ENCODE data around the gene PCDHA1.

The PCDHA1 gene

DNA sequence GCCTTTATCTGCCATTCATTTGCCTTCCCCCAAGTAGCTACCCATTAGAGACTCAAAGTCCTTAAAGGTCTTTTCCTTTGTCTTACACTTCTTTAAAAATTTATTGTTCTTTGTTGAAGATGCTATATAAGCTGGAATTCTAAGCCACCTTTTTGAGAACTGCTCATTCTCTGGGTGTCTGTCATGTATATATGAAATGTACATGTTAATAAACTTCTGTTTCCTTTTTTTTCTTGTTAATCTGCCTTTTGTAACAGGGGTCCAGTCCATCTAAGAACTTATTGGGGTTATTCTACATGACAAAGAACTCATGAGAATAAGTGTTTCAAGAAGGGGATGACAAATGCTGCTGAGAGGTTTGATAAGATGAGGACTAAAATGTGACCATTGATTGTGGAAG lies 221.9 kb downstream of the PCDHA1 start:
- H4K20me1 ChIP-seq (ENCODE audit: insufficient read depth, low read length, poor library complexity, severe bottlenecking), result no peaks in the 10 kb centered on the region
- TF ChIP-seq CTCF (conservative IDR thresholded peaks at IDR 0.05; ENCODE audit: low read length), result no peak
- TF ChIP-seq EZH2phosphoT487 (IDR thresholded peaks at IDR 0.05; ENCODE audit: borderline replicate concordance), result no peak

GRCh38 chr5:141010047-141010793 lies 224.3 kb downstream of the PCDHA1 start:
- no peak overlapping the region for H3K4me3 ChIP-seq (ENCODE audit: low read length, poor library complexity, severe bottlenecking)
- H3F3A ChIP-seq (ENCODE audit: low read depth), result no peaks in the 10 kb centered on the region
- H2AFZ ChIP-seq (ENCODE audit: low read length), result no peak overlapping the region
- H3K36me3 ChIP-seq (ENCODE audit: insufficient read depth, low read length), result no peaks in the 10 kb centered on the region
- H3K27me3 ChIP-seq (ENCODE audit: insufficient read depth, low read length, poor library complexity, severe bottlenecking), result no peaks in the 10 kb centered on the region
- no peaks in the 10 kb centered on the region for H3K9me3 ChIP-seq (ENCODE audit: insufficient read depth, low read depth, low read length)
- H4K20me1 ChIP-seq (ENCODE audit: insufficient read depth, low read length, poor library complexity, severe bottlenecking), result no peaks in the 10 kb centered on the region
- H3K79me2 ChIP-seq (ENCODE audit: insufficient read depth, low read length), result no peaks in the 10 kb centered on the region
- no peak for TF ChIP-seq CTCF (conservative IDR thresholded peaks at IDR 0.05; ENCODE audit: low read length)
- TF ChIP-seq EZH2phosphoT487 (IDR thresholded peaks at IDR 0.05; ENCODE audit: borderline replicate concordance), result no peak
- no peaks in the 10 kb centered on the region for H3K9me2 ChIP-seq (replicated peaks; ENCODE audit: low read depth, low read length)
- no peaks in the 10 kb centered on the region for H3K4me1 ChIP-seq (ENCODE audit: insufficient read depth, low read length, poor library complexity, severe bottlenecking)
- H3K9ac ChIP-seq (ENCODE audit: low read depth, low read length, poor library complexity, severe bottlenecking), result no peak overlapping the region
- H3K4me2 ChIP-seq (ENCODE audit: low read depth, low read length, poor library complexity, severe bottlenecking), result no peak overlapping the region

More for the DNA sequence above, 221.9 kb downstream of the PCDHA1 start:
- no peaks in the 10 kb centered on the region for H3K9me3 ChIP-seq (ENCODE audit: insufficient read depth, low read depth, low read length)
- H3K4me3 ChIP-seq (ENCODE audit: low read length, poor library complexity, severe bottlenecking), result no peak overlapping the region
- H3K9me2 ChIP-seq (replicated peaks; ENCODE audit: low read depth, low read length), result no peaks in the 10 kb centered on the region
- no peaks in the 10 kb centered on the region for H3K79me2 ChIP-seq (ENCODE audit: insufficient read depth, low read length)
- H3K9ac ChIP-seq (ENCODE audit: low read depth, low read length, poor library complexity, severe bottlenecking), result no peak overlapping the region
- H3K4me2 ChIP-seq (ENCODE audit: low read depth, low read length, poor library complexity, severe bottlenecking), result no peak overlapping the region
- H3K36me3 ChIP-seq (ENCODE audit: insufficient read depth, low read length), result no peaks in the 10 kb centered on the region
- H3K4me1 ChIP-seq (ENCODE audit: insufficient read depth, low read length, poor library complexity, severe bottlenecking), result no peaks in the 10 kb centered on the region
- no peak overlapping the region for H2AFZ ChIP-seq (ENCODE audit: low read length)
- no peaks in the 10 kb centered on the region for H3K27me3 ChIP-seq (ENCODE audit: insufficient read depth, low read length, poor library complexity, severe bottlenecking)
- H3F3A ChIP-seq (ENCODE audit: low read depth), result no peaks in the 10 kb centered on the region

DNA sequence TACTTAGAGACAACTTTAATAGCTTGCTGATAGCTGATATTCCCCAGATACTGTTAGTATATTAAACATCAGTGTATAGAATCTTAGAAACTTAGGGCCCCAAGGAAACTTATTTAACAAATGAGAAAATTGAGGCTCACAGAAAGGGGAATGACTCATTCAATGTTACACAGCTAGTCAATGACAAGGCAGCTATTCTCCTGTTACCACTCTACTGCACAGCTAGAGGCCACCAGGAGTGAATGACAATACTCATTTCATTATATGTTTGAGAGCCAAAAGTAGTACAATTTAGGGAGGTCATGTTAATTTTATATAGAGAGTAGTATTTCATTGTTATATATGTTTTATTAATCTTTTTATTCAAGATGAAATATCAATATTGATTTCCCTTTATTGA lies 232.0 kb downstream of the PCDHA1 start:
- Histone ChIP-seq H3K27me3 (ENCODE audit: insufficient read depth, low read length, poor library complexity, severe bottlenecking) (no peaks in the 10 kb centered on the region), H3K4me3 (ENCODE audit: low read length, poor library complexity, severe bottlenecking) (no peak overlapping the region), H3K9ac (ENCODE audit: low read depth, low read length, poor library complexity, severe bottlenecking) (no peak overlapping the region), H3K9me3 (ENCODE audit: insufficient read depth, low read depth, low read length) (no peaks in the 10 kb centered on the region), H3K79me2 (ENCODE audit: insufficient read depth, low read length) (no peaks in the 10 kb centered on the region), H2AFZ (ENCODE audit: low read length) (no peak overlapping the region), H3K4me2 (ENCODE audit: low read depth, low read length, poor library complexity, severe bottlenecking) (no peak overlapping the region), H4K20me1 (ENCODE audit: insufficient read depth, low read length, poor library complexity, severe bottlenecking) (no peaks in the 10 kb centered on the region), H3K36me3 (ENCODE audit: insufficient read depth, low read length) (no peaks in the 10 kb centered on the region), H3F3A (ENCODE audit: low read depth) (no peaks in the 10 kb centered on the region), H3K9me2 (replicated peaks; ENCODE audit: low read depth, low read length) (no peaks in the 10 kb centered on the region), H3K4me1 (ENCODE audit: insufficient read depth, low read length, poor library complexity, severe bottlenecking) (no peaks in the 10 kb centered on the region)
- no peak for TF ChIP-seq EZH2phosphoT487 (IDR thresholded peaks at IDR 0.05; ENCODE audit: borderline replicate concordance)
- TF ChIP-seq CTCF (conservative IDR thresholded peaks at IDR 0.05; ENCODE audit: low read length), result no peak

All from Loucy (cell line).